ENCODE results near the gene RPL27A. TPM values are rescaled to one million over a fixed set of nuclear protein-coding genes. Genes with fewer than 3 reads are reported as not detected.

RPL27A gene
- total and polyA plus RNA-seq, 2 donors (not counting 1 experiment from before 2014, with no cell fraction given): 1,009 to 1,473 TPM

GRCh38 chr11:8719211-8719649 is 36.6 kb downstream of the RPL27A start:
- WGBS (ENCODE audit: insufficient coverage): no CpG with 5 or more reads among the region's 4 CpGs
- Mint-ChIP-seq H3K9me3 (ENCODE audit: insufficient read depth) (no peaks in the 10 kb centered on the region), H3K4me3 (no peak overlapping the region), H3K4me1 (peaks cover 18% of the 10 kb centered on the region), H3K27me3 (peaks cover 5% of the 10 kb centered on the region), H3K27ac (no peak overlapping the region)
- DNase-seq (no peak), ATAC-seq (ENCODE audit: low read depth) (no peak)
- no peak for TF ChIP-seq CTCF (IDR thresholded peaks at IDR 0.05)
- TF ChIP-seq EZH2 (IDR thresholded peaks at IDR 0.05; ENCODE audit: borderline replicate concordance, insufficient read depth, low read depth, low read length, poor library complexity, severe bottlenecking): no peak
- Histone ChIP-seq H4K20me1 (ENCODE audit: control insufficient read depth, insufficient read depth, low read length, poor library complexity, severe bottlenecking) (no peaks in the 10 kb centered on the region), H3K4me3 (ENCODE audit: control extremely low read depth in 1 of 5, extremely low read depth in 1 of 5, insufficient read depth in 1 of 5, low read depth in 2 of 5, low read length in 4 of 5) (no peak overlapping the region), H3K4me2 (replicated peaks; ENCODE audit: low read depth, low read length, poor library complexity, severe bottlenecking) (no peak overlapping the region), H3K4me1 (ENCODE audit: control insufficient read depth in 2 of 2, insufficient read depth in 2 of 2, low read length in 2 of 2) (peaks cover 15 to 17% of the 10 kb centered on the region in 2 donors), H3K36me3 (replicated peaks in 1 of 2; ENCODE audit: control extremely low read depth in 1 of 2, control insufficient read depth in 1 of 2, extremely low read depth in 1 of 2, insufficient read depth in 2 of 2, low read length in 1 of 2) (no peaks in the 10 kb centered on the region), H3K27me3 (replicated peaks in 1 of 4; ENCODE audit: control extremely low read depth in 1 of 4, control insufficient read depth in 3 of 4, insufficient read depth in 4 of 4, low read length in 3 of 4) (no peaks in the 10 kb centered on the region), H3K79me2 (ENCODE audit: control insufficient read depth, insufficient read depth, low read length) (no peaks in the 10 kb centered on the region), H3K27ac (ENCODE audit: low read length in 2 of 2) (no peak overlapping the region), H2AFZ (ENCODE audit: insufficient read depth, low read depth, low read length, poor library complexity, severe bottlenecking) (no peak overlapping the region), H3K9ac (ENCODE audit: low read length) (no peak overlapping the region), H3K9me3 (ENCODE audit: control extremely low read depth in 1 of 3, control insufficient read depth in 2 of 3, insufficient read depth in 1 of 3, low read length in 2 of 3) (no peaks in the 10 kb centered on the region)
- intact Hi-C loops (cut with micrococcal nuclease): no loop called here
- ChIA-PET CTCF (no interaction called here), POLR2A (interaction anchor here (0.9 kb wide), 1 partner anchor 12 kb away, joined by 3 read pairs; no protein-coding TSS in a partner anchor)

GRCh38 chr11:8719721-8720120 is 37.1 kb downstream of the RPL27A start:
- POLR2A ChIA-PET: interaction anchor here (0.9 kb wide), 1 partner anchor 12 kb away, joined by 3 read pairs; no protein-coding TSS in a partner anchor
- WGBS (ENCODE audit: insufficient coverage): 85% methylated on average over 2 of the region's 3 CpGs

More at GRCh38 chr11:8719721-8720120, 37.1 kb downstream of the RPL27A start:
- Mint-ChIP-seq H3K27me3 (peaks cover 5% of the 10 kb centered on the region), H3K9me3 (ENCODE audit: insufficient read depth) (no peaks in the 10 kb centered on the region), H3K4me1 (peaks cover 18% of the 10 kb centered on the region), H3K4me3 (no peak overlapping the region), H3K27ac (no peak overlapping the region)
- Histone ChIP-seq H2AFZ (ENCODE audit: insufficient read depth, low read depth, low read length, poor library complexity, severe bottlenecking) (no peak overlapping the region), H3K9ac (ENCODE audit: low read length) (no peak overlapping the region), H3K27me3 (replicated peaks in 1 of 4; ENCODE audit: control extremely low read depth in 1 of 4, control insufficient read depth in 3 of 4, insufficient read depth in 4 of 4, low read length in 3 of 4) (no peaks in the 10 kb centered on the region), H3K9me3 (ENCODE audit: control extremely low read depth in 1 of 3, control insufficient read depth in 2 of 3, insufficient read depth in 1 of 3, low read length in 2 of 3) (no peaks in the 10 kb centered on the region), H3K4me1 (ENCODE audit: control insufficient read depth in 2 of 2, insufficient read depth in 2 of 2, low read length in 2 of 2) (peaks cover 15 to 17% of the 10 kb centered on the region in 2 donors), H3K4me2 (replicated peaks; ENCODE audit: low read depth, low read length, poor library complexity, severe bottlenecking) (no peak overlapping the region), H3K79me2 (ENCODE audit: control insufficient read depth, insufficient read depth, low read length) (no peaks in the 10 kb centered on the region), H3K36me3 (replicated peaks in 1 of 2; ENCODE audit: control extremely low read depth in 1 of 2, control insufficient read depth in 1 of 2, extremely low read depth in 1 of 2, insufficient read depth in 2 of 2, low read length in 1 of 2) (no peaks in the 10 kb centered on the region), H3K27ac (ENCODE audit: low read length in 2 of 2) (no peak overlapping the region), H3K4me3 (ENCODE audit: control extremely low read depth in 1 of 5, extremely low read depth in 1 of 5, insufficient read depth in 1 of 5, low read depth in 2 of 5, low read length in 4 of 5) (no peak overlapping the region), H4K20me1 (ENCODE audit: control insufficient read depth, insufficient read depth, low read length, poor library complexity, severe bottlenecking) (no peaks in the 10 kb centered on the region)
- ATAC-seq (ENCODE audit: low read depth) (no peak), DNase-seq (no peak)
- TF ChIP-seq CTCF (IDR thresholded peaks at IDR 0.05) (no peak), EZH2 (IDR thresholded peaks at IDR 0.05; ENCODE audit: borderline replicate concordance, insufficient read depth, low read depth, low read length, poor library complexity, severe bottlenecking) (no peak)
- CTCF ChIA-PET: no interaction called here
- intact Hi-C loops (cut with micrococcal nuclease): no loop called here

Data from B cell (primary cell).